ENCODE results near the gene GNAT2. TPM values are rescaled to one million over a fixed set of nuclear protein-coding genes. Genes with fewer than 3 reads are reported as not detected.

The GNAT2 gene
- total RNA-seq, 1 donor from 2014 or later: 0.26 TPM

DNA sequence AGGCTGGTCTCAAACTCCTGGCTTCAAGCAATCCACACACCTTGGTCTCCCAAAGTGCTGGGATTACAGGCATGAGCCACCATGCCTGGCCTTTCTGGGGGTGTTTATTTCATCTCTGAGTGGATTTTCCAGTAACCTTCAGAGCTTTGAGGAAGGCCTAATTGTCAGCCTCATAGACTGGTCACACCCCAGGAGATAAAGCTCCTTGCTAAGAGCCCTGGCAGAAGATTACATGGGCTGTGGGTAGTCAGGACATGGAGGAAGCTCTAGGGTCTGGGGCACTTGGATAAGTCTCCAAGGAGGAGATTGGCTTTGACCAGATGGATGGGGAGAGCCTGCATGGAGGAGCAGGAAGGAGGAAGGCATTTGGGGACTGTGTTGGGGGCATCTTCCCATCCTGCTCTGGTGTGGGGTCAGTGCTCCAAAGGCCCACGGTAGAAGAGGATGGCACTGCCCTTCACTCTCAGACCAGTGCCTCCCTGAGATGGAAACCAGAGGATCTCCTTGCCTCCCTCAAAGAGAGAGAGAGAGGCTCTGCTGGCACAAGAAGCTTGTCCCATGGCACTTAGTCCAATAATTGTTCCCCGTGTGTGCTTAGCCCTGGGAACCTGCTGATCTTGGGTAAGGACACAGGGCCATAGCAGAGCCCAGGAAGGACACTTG lies 21.8 kb upstream of the GNAT2 start:
- DNase-seq (ENCODE audit: low read depth) (no peak), FAIRE-seq (no peak)
- no peak overlapping the region for H3K4me3 ChIP-seq (ENCODE audit: low read depth, low read length)
- no peaks in the 10 kb centered on the region for H3K27me3 ChIP-seq (ENCODE audit: control insufficient read depth, insufficient read depth, low read length)
- H3K36me3 ChIP-seq (ENCODE audit: control insufficient read depth, insufficient read depth, low read length): no peaks in the 10 kb centered on the region
- TF ChIP-seq, protein P1, sequence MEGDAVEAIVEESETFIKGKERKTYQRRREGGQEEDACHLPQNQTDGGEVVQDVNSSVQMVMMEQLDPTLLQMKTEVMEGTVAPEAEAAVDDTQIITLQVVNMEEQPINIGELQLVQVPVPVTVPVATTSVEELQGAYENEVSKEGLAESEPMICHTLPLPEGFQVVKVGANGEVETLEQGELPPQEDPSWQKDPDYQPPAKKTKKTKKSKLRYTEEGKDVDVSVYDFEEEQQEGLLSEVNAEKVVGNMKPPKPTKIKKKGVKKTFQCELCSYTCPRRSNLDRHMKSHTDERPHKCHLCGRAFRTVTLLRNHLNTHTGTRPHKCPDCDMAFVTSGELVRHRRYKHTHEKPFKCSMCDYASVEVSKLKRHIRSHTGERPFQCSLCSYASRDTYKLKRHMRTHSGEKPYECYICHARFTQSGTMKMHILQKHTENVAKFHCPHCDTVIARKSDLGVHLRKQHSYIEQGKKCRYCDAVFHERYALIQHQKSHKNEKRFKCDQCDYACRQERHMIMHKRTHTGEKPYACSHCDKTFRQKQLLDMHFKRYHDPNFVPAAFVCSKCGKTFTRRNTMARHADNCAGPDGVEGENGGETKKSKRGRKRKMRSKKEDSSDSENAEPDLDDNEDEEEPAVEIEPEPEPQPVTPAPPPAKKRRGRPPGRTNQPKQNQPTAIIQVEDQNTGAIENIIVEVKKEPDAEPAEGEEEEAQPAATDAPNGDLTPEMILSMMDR (IDR thresholded peaks at IDR 0.05; ENCODE audit: insufficient read depth, low read length, severe bottlenecking): no peak

DNA sequence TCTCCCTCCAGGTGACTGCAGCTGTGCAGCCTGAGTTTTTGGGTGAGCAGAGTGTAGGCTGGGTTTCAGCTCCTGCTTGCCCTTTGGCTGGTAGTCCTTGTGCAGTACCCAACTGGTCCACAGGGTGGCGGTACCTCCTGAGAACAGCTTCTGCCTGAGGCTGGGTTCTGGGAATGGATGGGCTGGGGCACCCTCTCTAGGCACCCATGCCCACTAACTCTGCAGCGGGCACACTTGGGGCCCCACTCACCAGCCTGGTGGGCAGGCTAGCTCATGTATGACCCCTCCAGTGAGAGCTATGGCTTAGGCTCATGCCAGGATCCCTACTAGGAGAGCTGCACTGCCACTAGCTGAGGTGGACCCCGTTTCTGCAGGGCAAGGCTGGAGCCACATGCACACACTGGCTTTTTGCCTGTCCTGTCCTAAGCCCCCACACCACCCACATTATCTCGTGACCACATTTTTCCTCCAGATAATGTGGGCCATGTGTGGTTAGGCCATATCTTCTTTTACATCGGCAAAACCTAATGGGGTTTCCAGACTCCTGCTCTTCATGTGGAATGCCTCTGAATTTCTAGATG lies 21.0 kb upstream of the GNAT2 start:
- Histone ChIP-seq H3K27me3 (ENCODE audit: control insufficient read depth, insufficient read depth, low read length) (no peaks in the 10 kb centered on the region), H3K4me3 (ENCODE audit: low read depth, low read length) (no peak overlapping the region), H3K36me3 (ENCODE audit: control insufficient read depth, insufficient read depth, low read length) (no peaks in the 10 kb centered on the region)
- peak; percentile 57 for DNase-seq (ENCODE audit: low read depth)
- FAIRE-seq: no peak
- TF ChIP-seq, protein P1 (IDR thresholded peaks at IDR 0.05; ENCODE audit: insufficient read depth, low read length, severe bottlenecking): peak; percentile 98

DNA sequence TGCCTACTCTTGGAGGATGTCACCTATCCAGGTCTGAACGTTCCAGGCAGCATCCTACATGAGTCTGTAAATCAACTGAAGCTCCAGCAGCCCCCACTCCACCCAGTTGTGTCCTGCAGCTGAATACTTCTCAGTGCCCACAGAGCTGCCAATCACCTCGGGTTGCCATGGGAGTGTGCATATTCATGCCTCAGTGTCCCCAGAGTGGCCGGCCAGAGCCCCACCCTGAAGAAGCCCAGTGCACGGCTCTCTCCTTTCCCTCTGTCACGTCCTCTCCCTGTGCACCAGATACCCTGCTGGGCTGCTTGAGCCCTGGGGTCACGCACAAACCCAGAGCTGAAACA lies 20.4 kb upstream of the GNAT2 start:
- TF ChIP-seq, protein P1 (IDR thresholded peaks at IDR 0.05; ENCODE audit: insufficient read depth, low read length, severe bottlenecking): no peak
- no peak for FAIRE-seq
- Histone ChIP-seq H3K4me3 (ENCODE audit: low read depth, low read length) (no peak overlapping the region), H3K27me3 (ENCODE audit: control insufficient read depth, insufficient read depth, low read length) (no peaks in the 10 kb centered on the region), H3K36me3 (ENCODE audit: control insufficient read depth, insufficient read depth, low read length) (no peaks in the 10 kb centered on the region)
- DNase-seq (ENCODE audit: low read depth): no peak

DNA sequence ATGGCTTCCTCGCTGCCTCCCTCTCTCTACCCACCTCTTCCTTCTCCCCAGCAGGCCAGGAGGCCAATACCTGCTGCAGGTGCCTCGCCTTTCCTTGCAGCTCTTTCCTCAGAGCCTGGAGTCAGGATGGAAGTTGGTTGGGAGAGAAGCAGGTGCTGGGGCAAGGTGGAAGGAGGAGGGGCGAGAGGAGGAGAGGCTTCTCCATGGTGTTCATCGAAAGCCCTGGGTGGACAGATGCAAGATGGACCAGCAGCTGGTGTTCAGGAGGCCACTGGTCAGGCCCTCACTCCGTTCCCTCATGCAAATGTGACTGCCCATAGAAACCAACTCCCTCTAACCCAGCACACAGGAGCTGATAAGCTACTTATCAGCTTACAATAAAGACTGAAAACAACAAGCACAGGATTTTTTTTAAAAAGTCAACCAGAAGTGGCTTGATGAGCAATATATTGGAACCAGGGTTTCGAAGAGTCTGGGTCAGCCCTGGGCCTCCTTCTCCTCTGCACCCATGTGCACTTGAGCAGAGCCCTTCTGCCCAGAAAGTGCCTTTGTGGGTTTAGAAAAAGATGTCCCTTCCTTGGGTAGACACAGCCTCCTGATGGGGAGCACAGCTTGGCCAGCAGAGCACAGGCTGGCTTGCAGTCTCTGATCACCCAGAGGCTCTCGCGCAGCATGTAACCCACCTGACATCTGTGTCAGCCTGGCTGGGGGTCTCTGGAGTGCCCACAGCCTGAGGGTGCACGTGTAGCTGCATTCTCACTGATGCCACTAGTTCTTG lies 19.8 kb upstream of the GNAT2 start:
- FAIRE-seq (no peak), DNase-seq (ENCODE audit: low read depth) (no peak)
- Histone ChIP-seq H3K4me3 (ENCODE audit: low read depth, low read length) (no peak overlapping the region), H3K36me3 (ENCODE audit: control insufficient read depth, insufficient read depth, low read length) (no peaks in the 10 kb centered on the region), H3K27me3 (ENCODE audit: control insufficient read depth, insufficient read depth, low read length) (no peaks in the 10 kb centered on the region)
- TF ChIP-seq, protein P1 (IDR thresholded peaks at IDR 0.05; ENCODE audit: insufficient read depth, low read length, severe bottlenecking): no peak

DNA sequence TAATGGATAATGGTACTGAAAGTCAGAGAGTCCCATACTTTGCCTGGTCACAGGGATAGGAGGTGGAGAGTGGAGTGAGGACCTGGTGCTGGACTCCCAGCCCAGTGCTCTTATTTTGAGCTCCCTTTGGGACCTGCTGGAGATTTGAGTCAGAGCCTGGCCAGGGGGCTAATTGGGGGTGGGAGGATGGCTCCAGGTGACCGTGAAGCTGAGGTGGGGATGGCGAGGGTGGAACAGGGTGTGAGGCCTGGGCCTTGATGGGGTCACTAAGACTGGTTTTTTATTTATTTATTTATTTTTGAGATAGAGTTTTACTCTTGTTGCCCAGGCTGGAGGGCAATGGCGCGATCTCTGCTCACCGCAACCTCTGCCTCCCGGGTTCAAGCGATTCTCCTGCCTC lies 18.0 kb upstream of the GNAT2 start:
- DNase-seq (ENCODE audit: low read depth) (no peak), FAIRE-seq (no peak)
- Histone ChIP-seq H3K36me3 (ENCODE audit: control insufficient read depth, insufficient read depth, low read length) (no peaks in the 10 kb centered on the region), H3K27me3 (ENCODE audit: control insufficient read depth, insufficient read depth, low read length) (no peaks in the 10 kb centered on the region), H3K4me3 (ENCODE audit: low read depth, low read length) (no peak overlapping the region)
- TF ChIP-seq, protein P1 (IDR thresholded peaks at IDR 0.05; ENCODE audit: insufficient read depth, low read length, severe bottlenecking): no peak
